ENCODE data around the gene SFT2D1.

- TF ChIP-seq CTCF (IDR thresholded peaks at IDR 0.05) (no peak), POLR2A (IDR thresholded peaks at IDR 0.05) (no peak)
Observed at GRCh38 chr6:166277018-166277417, 65.3 kb downstream of the SFT2D1 start.

Data from testis (tissue), 2 donors.